HPDE6-E6E7 (cell line): ENCODE data around the gene PSEN1.

Experiments used
- DNase-seq: peaks from one replicate; pipeline ENCODE4 v3.0.0; 2011; ENCODE audit warnings: missing footprints; ENCODE audit errors: extremely low spot score

The PSEN1 gene

DNA sequence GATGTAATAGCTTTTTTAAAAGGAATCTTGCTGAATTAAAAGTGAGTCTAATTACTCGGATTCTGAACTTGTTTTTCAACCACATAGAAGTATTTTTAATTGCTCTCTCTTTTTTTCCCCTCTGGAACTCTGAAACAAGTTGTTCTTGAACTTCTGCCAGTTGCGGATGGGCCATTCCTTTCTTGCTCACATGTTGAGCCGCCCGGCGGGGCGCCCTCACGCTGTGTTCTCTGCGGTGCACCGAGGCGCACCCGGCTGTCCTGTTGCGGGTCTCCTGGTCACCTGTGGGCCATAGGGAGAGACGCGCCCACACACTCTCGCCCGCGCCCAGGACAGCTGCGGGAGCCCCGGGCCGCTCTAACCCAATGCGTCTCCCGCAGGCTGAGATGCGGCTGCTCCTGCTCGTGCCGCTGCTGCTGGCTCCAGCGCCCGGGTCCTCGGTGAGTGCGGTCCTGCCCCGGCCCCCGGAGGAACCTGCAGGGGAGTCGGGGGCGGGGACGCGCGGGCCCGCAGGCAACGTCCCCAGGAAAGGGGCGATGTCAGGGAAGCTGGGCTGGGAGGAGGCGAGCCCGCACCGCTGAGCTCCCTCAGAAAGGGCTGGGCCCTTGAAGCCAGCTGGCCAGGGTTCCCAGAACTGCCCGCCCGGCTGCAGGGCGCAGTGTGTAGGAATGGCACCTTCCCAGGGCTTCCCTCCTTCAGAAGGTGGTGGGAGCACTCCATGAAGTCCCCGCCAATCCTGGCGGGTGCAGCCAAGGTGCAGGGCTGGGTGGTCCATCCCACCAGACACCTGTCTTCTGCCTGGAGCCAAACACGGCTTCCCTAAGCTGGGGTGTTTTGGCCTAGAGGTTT is 103.3 kb downstream of the PSEN1 start:
- DNase-seq = no peak

DNA sequence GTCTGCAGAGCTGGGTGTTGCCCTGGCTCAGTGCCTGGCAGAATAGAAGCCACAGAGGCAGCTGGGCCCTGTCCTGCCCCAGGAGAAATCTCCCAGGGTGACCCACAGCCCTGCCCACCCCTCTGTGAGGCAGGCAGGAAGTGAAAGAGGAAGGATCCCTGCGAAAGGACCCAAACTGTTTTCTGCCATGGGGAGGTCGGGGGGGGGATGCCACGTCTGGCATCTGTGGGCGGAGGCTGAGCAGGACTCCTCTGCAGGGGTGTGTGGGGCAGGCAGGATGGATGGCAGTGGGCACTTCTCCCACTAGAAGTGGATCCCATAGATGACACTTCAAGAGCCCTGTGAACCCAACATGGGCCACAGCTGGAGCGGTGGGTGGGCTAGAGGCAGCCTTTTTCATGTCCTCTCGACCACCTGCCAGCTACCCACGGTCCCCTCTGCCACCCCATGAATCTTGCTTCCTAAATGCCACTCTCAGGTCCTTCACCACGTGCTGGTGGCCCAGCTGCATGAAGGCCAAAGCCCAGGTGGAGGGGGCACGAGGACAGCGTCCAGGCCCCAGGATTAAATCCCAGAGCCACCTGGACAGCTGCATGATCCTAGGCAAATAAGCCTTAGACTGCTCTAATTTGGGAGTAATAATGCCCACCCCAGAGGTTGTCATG is 104.6 kb downstream of the PSEN1 start:
- DNase-seq = no peak

DNA sequence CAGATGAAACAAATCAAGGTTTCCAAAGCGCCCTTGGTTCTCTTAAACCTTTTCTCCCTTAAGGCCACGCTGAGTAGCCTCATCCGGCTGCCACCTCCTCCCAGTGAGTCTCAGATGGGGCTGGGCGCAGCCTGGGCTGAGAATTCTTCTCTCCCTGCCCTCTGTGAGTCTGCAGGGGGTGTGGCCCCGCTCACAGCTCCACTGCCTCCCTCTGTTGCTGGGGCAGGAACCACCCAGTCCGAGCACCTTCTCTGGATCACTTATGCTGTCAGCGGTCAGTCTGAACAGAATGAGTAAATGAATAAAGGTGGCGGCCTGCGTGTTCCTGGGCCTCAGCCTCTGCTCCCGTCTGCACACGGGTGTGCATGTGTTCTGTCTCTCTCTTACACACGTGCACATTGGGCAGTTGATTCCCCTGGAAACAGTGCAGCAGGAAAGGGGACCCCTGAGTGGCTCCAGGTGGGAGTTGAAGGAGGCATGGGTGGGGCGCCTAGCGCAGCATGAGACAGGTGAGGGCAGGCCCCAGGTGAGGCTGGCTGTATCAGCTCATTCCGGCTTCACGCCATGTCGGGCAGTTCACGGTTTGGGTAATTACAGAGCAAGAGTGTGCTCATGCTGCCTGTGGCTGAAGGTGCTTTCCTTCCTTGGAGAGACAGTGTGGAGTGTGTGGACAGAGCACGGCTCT is 105.3 kb downstream of the PSEN1 start:
- peak; percentile 91 for DNase-seq

DNA sequence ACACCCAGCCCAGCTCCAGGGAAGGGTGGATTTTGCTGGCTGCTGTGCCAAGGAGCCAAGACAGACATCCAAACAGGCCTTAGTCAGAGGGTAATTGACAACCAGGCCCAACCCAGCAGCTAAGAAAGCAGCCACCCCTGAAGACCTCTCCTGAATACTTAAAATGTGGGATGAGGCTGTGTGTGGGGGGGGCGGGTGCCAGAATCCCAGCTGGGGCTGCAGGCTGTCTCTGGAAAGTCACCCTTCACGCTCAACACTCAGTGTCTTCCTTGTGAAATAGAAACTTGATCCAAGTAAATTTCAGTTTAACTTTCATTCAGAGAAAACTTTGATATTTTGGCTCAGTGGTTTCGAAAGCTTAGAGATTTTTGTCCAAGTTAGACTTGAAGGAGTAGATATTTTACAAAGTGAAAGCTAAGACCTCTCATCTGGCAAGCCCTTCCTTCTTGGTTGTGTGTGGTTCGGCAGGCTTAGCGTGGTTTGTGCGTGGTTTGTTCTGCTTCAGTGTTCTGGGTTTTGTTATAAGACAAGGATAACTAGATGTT is 106.1 kb downstream of the PSEN1 start:
- DNase-seq = no peak

DNA sequence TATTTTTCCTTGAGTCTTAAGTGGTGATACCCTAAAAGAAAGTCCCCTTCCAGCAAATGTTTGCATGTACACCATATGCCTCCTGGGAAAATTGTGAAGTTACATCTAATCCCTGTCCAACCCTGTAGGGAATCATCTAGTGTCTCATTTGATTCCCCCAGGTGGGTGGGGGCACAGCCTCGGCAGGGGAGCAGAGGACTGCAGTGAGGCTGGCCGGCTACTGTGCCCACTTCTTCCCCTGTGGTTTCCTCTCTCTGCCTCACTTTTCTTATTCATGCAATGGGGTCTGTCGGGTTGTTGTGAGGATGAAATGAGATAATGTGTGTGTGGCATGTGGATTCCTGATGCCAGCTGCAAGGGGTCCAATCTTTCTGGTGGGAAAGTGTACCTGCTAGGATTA is 107.0 kb downstream of the PSEN1 start:
- DNase-seq = no peak

DNA sequence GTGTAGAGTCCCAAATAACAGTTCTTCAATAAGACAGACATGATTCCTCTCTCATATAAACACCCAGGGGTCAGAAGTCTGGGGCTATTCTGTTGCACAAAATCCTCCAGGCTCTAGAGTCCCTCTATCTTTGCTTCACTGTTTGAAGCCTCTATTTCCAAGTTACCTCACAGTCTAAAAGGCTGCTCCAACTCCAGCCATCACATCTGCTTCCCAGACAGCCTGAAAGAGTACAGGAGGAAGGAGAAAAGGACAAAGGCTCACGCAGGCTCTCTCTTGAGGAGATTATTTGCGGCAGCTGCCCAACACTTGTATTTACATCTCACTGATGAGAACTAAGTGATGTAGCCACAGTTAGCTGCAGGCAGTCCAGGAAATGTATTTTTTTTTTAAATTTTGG is 107.4 kb downstream of the PSEN1 start:
- DNase-seq = no peak

DNA sequence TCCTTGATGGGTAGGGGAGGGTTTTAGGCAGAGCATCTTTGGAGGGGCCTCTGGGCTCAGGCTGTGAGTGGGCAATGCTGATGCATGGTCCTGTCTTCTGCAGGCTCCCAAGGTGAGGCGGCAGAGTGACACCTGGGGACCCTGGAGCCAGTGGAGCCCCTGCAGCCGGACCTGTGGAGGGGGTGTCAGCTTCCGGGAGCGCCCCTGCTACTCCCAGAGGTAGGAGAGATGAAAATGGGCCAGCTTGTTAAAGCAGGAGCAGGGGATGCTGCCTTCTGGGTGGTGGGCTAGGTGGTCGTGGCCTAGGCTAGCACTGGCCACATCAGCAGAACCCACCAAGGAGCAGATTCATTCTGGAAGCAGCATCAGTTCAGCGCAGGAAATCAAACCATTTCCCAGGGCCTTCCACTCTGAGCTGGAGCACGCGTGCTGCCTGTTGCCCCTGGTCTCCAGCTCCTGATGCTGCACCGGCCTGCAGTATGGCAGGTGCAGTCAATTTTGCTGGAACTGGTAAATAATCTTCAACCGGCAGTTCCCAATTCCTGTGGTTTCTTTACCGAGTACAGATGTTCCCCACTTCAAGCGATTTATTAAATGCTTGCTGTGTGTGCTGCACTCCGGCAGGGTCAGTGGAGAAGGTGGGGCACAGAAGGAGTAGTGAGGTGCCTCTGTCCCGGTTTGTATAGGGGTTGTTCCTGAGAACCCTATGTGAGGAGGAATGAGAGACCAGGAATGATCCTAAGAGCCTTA is 108.4 kb downstream of the PSEN1 start:
- DNase-seq = no peak

DNA sequence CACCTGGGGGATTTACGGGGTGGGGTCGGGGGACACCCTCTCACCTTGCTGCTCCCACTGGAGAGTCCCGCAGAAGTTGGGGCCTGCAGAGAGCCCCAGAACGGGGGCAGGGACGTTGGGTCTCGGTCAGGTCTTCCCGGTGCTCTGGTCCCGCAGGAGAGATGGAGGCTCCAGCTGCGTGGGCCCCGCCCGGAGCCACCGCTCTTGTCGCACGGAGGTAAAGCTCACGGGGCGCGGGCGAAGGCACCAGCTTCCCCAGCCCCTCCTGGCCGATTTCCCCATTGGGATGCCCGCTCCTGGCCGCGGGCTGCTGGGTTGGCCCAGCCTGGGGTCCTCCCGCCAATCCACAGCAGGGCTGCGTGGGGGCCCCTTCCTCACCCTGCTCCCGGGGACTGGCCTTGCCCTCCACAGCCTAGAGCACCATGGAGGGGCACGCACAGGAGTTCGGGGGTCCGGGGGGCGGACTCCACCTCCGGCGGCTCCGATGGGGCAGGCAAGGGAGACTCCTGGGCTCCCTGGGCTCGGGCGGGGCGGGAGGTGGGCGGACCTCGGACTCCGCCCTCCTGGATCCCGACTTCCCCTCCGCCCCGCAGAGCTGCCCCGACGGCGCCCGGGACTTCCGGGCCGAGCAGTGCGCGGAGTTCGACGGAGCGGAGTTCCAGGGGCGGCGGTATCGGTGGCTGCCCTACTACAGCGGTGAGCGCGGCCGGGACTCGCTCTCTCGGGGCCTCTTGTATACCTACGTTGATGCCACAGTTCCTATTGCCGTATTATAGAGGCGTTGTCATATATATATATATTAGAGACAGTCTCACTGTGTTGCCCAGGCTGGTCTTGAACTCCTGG is 109.4 kb downstream of the PSEN1 start:
- DNase-seq = peak; percentile 74

DNA sequence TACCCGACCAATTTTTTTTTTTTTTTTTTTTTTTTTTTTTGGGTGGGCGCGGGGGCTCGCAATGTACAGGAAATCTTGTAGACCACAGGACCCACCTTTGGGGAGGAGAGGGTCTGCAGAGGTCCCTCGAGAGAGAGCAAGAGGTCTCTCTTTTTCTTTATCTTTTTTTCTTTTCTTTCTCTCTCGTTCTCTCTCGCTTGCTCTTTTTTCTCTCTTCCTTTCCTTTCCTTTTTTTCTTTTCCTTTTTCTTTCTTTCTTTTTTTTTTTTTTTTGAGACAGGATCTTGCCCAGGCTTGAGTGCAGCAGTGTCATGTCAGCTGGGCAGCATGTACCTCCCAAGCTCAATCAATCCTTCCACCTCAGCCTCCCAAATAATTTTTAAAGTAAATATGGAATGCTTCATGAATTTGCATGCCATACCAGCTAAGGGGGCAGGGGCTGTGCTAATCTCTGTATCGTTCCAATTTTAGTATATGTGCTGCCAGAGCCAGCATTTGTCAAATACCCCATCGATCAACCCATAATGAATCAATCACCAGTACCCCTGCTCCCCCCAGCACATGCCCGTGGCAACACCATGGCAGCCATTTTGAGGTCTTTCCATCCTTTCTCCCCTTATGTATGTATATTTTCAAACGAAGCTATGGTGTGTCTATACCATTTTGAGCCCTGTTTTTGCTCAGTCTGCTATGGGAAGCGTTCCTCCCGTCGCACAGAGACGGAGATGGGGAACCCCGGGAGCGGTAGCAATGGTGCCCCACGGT is 110.3 kb downstream of the PSEN1 start:
- no peak for DNase-seq

DNA sequence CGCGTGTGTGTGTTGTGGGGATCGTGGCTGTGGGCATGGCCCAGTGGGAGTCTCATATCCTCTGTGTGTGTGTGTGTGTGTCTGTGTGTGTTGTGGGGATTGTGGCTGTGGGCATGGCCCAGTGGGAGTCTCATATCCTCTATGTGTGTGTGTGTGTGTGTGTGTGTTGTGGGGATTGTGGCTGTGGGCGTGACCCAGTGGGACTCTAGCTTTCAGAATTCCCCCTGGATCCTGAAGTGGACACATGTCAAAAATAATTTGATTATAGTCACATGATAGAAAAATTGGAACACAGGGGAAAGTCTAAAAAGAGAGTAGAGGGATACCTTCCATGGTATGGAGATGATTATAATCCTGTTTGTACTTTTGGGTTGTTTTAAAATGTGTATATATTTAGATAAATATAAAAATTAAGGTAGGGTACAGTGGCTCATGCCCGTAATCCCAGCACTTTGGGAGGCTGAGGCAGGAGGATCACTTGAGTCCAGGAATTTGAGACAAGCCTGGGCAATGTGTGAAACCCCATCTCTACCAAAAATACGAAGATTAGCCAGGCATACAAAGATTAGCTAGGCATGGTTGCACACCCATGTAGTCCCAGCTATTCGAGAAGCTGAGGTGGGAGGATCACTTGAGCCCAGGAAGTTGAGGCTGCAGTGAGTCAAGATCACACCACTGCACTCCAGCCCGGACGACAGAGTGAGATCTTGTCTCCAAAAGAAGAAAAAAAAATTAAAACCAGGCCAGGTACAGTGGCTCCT is 112.0 kb downstream of the PSEN1 start:
- no peak for DNase-seq

DNA sequence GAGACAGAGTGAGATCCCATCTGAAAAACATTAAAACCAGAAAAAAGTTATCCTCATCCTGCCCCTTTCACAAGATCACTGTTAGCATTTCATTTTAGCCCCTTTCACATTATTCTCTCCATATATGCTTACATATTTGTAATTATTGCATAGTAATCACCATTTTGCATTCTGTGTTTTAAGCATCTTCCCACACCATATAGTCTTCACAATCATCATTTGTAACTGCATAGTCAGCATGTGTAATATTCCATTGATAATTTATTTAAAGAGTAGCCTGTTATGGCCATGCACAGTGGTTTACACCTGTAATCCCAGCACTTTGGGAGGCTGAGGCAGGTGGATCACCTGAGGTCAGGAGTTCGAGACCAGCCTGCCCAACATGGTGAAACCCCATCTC is 112.8 kb downstream of the PSEN1 start:
- no peak for DNase-seq

DNA sequence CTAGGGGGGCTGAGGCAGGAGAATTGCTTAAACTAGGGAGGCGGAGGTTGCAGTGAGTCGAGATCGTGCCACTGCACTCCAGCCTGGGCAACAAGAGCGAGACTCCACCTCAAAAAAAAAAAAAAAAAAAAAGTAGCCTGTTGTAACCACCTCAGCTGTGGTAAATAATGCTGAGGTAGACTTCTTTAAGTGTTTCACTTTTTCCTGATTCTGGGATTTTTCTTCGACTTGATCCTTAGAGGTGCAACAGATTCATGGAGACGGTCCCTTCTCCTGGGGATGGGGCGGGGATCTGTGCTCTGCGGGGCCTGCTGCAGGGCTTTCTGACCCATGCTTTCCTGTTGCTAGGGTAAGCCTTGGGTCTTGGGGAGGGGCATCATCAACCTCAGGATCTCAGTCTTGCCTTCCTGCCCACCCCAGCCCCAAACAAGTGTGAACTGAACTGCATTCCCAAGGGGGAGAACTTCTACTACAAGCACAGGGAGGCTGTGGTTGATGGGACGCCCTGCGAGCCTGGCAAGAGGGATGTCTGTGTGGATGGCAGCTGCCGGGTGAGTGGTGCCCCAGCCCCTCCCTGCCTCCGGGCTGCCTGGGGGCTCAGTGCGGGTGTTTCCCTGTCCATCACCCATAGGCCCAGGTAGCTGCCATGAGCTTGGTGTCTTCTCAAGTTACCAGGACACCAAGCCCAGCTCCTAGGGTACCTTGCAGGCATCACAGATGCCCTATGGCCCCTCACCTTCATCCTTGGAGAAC is 113.4 kb downstream of the PSEN1 start:
- DNase-seq = no peak

DNA sequence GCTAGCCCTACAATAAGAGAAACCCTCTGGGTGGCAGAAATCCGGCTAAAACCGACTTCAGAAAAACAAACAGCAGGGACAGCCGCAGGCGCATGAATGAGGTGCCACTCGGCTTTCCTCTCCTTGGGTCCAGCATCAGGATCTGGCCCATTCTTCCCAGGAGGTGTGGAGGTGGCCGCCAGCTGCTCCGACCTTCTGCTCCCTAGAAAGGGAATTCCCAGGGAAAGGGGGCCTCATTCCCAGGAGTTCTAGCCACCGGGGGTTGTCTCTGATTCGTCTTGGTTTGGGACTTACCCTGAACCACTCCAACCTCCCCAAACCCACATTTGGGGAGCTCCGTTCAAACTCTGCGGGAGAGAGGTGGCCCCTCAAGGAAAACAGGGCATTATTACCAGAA is 114.0 kb downstream of the PSEN1 start:
- DNase-seq = no peak

DNA sequence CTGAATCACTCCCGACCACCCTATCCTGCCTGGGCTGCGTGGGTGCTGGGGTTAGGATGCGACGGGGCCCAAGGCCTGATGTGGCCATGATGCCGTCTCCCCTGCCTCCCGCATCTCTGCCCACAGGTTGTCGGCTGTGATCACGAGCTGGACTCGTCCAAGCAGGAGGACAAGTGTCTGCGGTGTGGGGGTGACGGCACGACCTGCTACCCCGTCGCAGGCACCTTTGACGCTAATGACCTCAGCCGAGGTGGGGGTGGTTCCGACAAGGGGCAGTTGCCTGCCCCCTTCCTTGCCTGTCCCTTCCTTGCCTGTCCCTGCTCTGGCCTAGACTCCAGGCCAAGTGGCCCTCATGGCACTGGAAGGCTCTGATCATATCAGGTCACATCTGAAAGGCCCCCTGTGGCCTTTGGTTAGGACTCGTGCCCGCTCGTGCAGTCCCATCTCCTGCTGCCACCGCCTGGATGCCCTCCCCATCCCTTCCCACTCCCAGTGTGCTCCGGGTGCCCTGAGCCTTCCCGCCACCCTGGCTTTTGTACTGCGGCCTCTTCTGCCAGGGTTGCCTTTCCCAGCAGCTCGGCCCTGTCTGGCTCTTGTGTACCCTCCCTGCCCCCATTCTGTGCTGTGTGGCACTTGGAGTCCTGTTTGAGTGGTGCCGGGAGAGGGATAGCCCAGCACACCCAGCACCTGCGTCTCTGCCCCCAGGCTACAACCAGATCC is 114.6 kb downstream of the PSEN1 start:
- DNase-seq = no peak

DNA sequence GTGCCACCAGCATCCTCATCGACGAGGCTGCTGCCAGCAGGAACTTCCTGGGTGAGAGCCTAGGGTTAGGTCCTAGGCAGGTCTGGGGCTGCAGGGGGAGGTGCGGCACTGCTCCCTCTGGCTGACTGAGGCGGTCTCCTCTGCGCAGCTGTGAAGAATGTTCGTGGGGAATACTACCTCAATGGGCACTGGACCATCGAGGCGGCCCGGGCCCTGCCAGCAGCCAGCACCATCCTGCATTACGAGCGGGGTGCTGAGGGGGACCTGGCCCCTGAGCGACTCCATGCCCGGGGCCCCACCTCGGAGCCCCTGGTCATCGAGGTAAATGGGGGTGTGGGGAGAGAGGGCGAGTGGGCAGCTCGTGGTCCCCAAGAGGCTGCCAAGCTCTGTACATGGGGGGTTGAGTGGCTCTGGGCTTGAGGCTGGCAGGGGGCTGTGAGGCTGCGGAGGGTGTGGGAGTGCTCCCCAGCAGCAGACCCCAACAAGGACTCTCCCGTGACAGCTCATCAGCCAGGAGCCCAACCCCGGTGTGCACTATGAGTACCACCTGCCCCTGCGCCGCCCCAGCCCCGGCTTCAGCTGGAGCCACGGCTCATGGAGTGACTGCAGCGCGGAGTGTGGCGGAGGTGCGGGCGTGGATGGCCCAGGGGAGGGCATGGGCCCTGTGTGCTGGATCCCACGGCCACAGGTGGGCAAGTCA is 115.4 kb downstream of the PSEN1 start:
- DNase-seq = no peak

DNA sequence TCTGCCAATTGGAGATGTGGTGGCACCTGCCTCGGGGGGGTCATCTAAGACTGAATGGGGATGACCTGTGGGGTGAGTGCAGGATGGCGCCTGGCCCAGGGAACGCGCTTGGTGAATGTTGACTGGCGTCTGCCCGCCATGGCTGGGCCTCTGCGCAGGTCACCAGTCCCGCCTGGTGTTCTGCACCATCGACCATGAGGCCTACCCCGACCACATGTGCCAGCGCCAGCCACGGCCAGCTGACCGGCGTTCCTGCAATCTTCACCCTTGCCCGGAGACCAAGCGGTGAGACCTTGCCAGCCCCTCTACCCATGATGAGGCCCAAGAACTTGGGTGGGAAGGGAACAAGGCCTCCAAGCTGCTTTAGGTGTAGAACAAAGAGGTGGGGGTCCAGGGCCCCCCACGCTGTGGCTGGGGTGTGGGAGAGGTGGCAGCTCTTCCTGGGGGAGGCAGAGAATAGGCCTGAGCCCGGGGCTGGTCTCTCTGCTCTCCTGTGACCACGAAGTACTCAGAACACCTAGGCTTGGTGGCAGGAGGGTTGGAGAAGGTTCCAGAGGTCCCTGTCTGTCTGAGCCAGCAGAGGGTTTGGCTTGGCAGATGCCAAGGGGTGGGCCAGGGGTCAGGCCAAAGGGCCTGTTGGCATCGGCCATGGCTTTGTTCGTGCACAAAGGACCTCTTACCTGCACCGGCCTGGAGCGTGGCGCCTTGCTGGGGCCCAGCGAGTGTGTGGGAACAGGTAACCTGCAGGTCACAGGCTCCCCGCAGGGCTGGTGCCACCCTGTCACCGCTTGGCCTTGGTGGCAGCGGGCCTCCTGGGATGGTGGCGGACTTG is 116.4 kb downstream of the PSEN1 start:
- DNase-seq = no peak

DNA sequence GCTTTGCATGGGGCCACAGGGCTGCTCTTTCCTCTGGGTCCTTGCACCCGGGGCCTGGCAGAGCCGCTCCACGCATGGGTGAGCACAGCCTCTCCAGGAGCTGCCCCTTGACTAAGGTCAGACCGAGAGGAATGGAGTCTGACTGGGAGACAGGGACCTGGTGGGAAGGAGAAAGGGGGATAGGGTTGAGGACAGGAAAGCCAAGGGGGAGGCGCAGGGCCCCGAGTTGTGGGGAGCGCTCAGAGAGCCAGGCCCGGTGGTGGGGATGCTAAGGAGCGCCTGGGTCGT is 117.0 kb downstream of the PSEN1 start:
- no peak for DNase-seq
